OCI-LY7 (cell line): ENCODE measurements around the gene TRAF3IP3. TPM values are rescaled to one million over a fixed set of nuclear protein-coding genes. Genes with fewer than 3 reads are reported as not detected.

Source experiments
- BruUV-seq: library from RNA; stranded (reverse); fragments of 400-500 nt; replicated peaks from 2 replicates; lab custom pipeline; 2021; lab: Mats Ljungman, UMichigan
- CTCF ChIA-PET: fragments of 300-600 bp; sonication (Branson Sonifier 250); formaldehyde crosslinking; loops from one replicate; lab custom pipeline; 2022; ENCODE audit warnings: antibody characterized with exemption; ENCODE audit not compliant: unreplicated experiment; lab: Charles Lee
- POLR2A ChIA-PET: fragments of 300-600 bp; sonication (Branson Sonifier 250); formaldehyde crosslinking; loops from one replicate; lab custom pipeline; 2022; ENCODE audit warnings: antibody characterized with exemption; lab: Charles Lee
- DNase-seq: peaks from one replicate; pipeline ENCODE4 v3.0.0-alpha.2; 2015; ENCODE audit warnings: low spot score
- H2AFZ ChIP-seq: fragments of 200-600 bp; sonication (generic), shearing (Covaris generic); 2 replicates; pipeline ENCODE4 v1.6.1; 2014; ENCODE audit warnings: mild to moderate bottlenecking, antibody characterized with exemption, low read length, moderate library complexity
- H3K27ac ChIP-seq: fragments of 200-600 bp; sonication (generic); 2 replicates; pipeline ENCODE4 v1.5.1; 2014; ENCODE audit warnings: mixed run types, low read depth, mild to moderate bottlenecking, moderate library complexity, low read length, inconsistent platforms; ENCODE audit not compliant: poor library complexity, severe bottlenecking
- H3K36me3 ChIP-seq: fragments of 200-600 bp; sonication (generic); 2 replicates; pipeline ENCODE4 v1.6.1; 2014; ENCODE audit warnings: mild to moderate bottlenecking, antibody characterized with exemption, low read length, moderate library complexity, mixed read lengths; ENCODE audit not compliant: insufficient read depth
- H3K4me1 ChIP-seq: fragments of 200-600 bp; sonication (generic); 2 replicates; pipeline ENCODE4 v1.5.1; 2014; ENCODE audit warnings: mild to moderate bottlenecking, low read length; ENCODE audit not compliant: insufficient read depth, poor library complexity, severe bottlenecking
- H3K4me2 ChIP-seq: fragments of 200-600 bp; sonication (generic); 2 replicates; pipeline ENCODE4 v1.6.1; 2014; ENCODE audit warnings: mild to moderate bottlenecking, low read length
- H3K4me3 ChIP-seq: fragments of 200-600 bp; sonication (generic); 2 replicates; pipeline ENCODE4 v1.5.1; 2014; ENCODE audit warnings: mild to moderate bottlenecking, low read depth, low read length; ENCODE audit not compliant: poor library complexity, severe bottlenecking
- H3K79me2 ChIP-seq: fragments of 200-600 bp; sonication (generic); 2 replicates; pipeline ENCODE4 v1.6.1; 2016; ENCODE audit warnings: low read depth, mild to moderate bottlenecking, low read length, moderate library complexity, mixed read lengths; ENCODE audit not compliant: insufficient read depth
- H3K9me2 ChIP-seq: fragments of 200-600 bp; sonication (generic); 2 replicates; pipeline ENCODE4 v1.6.1; 2016; ENCODE audit warnings: mild to moderate bottlenecking, low read length, mixed read lengths; ENCODE audit not compliant: insufficient read depth
- H3K9me3 ChIP-seq: fragments of 200-600 bp; sonication (generic); 2 replicates; pipeline ENCODE4 v1.6.1; 2014; ENCODE audit warnings: mild to moderate bottlenecking, mixed run types, low read length, mixed read lengths
- H4K20me1 ChIP-seq: fragments of 200-600 bp; sonication (generic); 2 replicates; pipeline ENCODE4 v1.6.1; 2014; ENCODE audit warnings: mild to moderate bottlenecking, antibody characterized with exemption, low read length, moderate library complexity, mixed read lengths; ENCODE audit not compliant: insufficient read depth
- EZH2phosphoT487 ChIP-seq: fragments of 200-600 bp; sonication (generic); IDR thresholded peaks from 2 replicates; pipeline ENCODE4 v1.6.1; 2018; ENCODE audit warnings: low read depth, borderline replicate concordance, mild to moderate bottlenecking, mixed run types, antibody characterized with exemption, low read length, moderate library complexity, mixed read lengths
- intact Hi-C: fragments of 100-400 bp; cut with micrococcal nuclease; formaldehyde crosslinking; loops from one replicate; pipeline ENCODE4 v1.10.0; 2022; ENCODE audit not compliant: unreplicated experiment
- total RNA-seq, 2 experiments: library from RNA; depleted of rRNA in 1 of 2; stranded (reverse); fragments of >200 nt in 1 of 2; shearing (Covaris generic) in 1 of 2; gene quantifications; 2 replicates each; pipeline ENCODE4 v1.2.3, GENCODE V29; 2014 to 2022
- TF ChIP-seq, protein P1 (sequence below): fragments of 200-600 bp; sonication (generic); conservative IDR thresholded peaks from 2 replicates; pipeline ENCODE4 v1.5.1; 2014; ENCODE audit warnings: mild to moderate bottlenecking, antibody characterized with exemption, low read length, moderate library complexity, mixed read lengths

Gene TRAF3IP3
- total RNA-seq, 2 experiments from 2014 or later: 22.1 to 53.6 TPM

DNA sequence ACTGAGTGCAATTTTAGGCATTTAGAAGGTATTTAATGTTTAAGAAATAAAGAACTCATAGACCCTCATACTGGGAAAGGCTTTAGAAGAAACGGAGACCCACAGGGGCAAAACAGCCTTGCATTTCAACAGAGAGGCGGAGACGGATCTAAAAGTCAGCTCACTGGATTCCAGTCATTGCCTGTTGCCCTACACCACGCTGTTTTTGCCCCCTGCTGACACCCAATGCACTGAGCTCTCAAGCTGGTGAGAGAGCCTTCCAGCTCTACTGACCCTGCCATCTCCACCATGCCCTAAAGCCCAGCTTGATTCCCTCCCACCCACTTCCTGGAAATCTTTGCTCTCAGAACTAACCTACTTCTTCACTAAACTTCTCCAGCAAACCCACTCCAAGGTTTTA, 7.2 kb upstream of the TRAF3IP3 start:
- Histone ChIP-seq H3K4me1 (peaks cover 8% of the 10 kb centered on the region), H2AFZ (no peak overlapping the region; the same call in 1 of the 2 replicates), H3K4me2 (no peak overlapping the region), H3K36me3 (no peaks in the 10 kb centered on the region), H3K4me3 (no peak overlapping the region), H3K9me3 (no peaks in the 10 kb centered on the region), H3K9me2 (no peaks in the 10 kb centered on the region), H3K79me2 (no peaks in the 10 kb centered on the region), H4K20me1 (no peaks in the 10 kb centered on the region), H3K27ac (no peak overlapping the region)
- no peak for TF ChIP-seq EZH2phosphoT487
- TF ChIP-seq, protein P1, sequence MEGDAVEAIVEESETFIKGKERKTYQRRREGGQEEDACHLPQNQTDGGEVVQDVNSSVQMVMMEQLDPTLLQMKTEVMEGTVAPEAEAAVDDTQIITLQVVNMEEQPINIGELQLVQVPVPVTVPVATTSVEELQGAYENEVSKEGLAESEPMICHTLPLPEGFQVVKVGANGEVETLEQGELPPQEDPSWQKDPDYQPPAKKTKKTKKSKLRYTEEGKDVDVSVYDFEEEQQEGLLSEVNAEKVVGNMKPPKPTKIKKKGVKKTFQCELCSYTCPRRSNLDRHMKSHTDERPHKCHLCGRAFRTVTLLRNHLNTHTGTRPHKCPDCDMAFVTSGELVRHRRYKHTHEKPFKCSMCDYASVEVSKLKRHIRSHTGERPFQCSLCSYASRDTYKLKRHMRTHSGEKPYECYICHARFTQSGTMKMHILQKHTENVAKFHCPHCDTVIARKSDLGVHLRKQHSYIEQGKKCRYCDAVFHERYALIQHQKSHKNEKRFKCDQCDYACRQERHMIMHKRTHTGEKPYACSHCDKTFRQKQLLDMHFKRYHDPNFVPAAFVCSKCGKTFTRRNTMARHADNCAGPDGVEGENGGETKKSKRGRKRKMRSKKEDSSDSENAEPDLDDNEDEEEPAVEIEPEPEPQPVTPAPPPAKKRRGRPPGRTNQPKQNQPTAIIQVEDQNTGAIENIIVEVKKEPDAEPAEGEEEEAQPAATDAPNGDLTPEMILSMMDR: no peak
- CTCF ChIA-PET: interaction anchor here (1.4 kb wide), 2 partner anchors 13 to 34 kb away, joined by 3 to 4 read pairs; no protein-coding TSS in a partner anchor
- intact Hi-C loops: loop anchor here (5.0 kb wide), 2 partner anchors 56 to 171 kb away; no protein-coding TSS in a partner anchor
- no TSS peak for BruUV-seq
- DNase-seq: no peak
- POLR2A ChIA-PET: interaction anchor here (1.0 to 1.6 kb wide), 2 partner anchors 16 to 25 kb away, joined by 3 read pairs; no protein-coding TSS in a partner anchor

DNA sequence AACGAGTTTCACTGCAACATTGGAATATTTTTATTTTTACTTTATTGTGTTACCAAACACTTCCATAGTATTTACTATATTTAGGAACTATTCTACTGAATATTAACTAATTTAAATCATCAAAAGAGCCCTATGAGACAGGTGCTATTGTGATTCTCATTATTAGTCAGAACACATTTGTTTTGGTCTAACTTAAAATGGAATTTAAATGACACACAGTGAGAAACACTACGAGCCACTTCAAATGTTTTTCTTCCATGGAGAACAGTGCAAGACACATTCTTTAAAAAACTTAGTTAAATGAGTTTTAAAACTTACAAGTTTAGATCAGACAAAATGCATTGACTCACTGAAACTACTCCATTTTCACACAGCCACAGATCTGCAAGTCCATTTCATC, 6.6 kb upstream of the TRAF3IP3 start:
- TF ChIP-seq, protein P1: no peak
- TF ChIP-seq EZH2phosphoT487: no peak
- ChIA-PET CTCF (interaction anchor here (1.4 kb wide), 1 partner anchor 14 kb away, joined by 4 read pairs; no protein-coding TSS in a partner anchor), POLR2A (interaction anchor here (0.8 to 1.6 kb wide), 3 partner anchors 17 to 24 kb away, joined by 3 read pairs; no protein-coding TSS in a partner anchor)
- H3K79me2 ChIP-seq: no peaks in the 10 kb centered on the region
- no peaks in the 10 kb centered on the region for H3K36me3 ChIP-seq
- BruUV-seq: no TSS peak
- no peak overlapping the region for H3K27ac ChIP-seq
- no peak overlapping the region for H2AFZ ChIP-seq
- H3K9me2 ChIP-seq: no peaks in the 10 kb centered on the region
- no peaks in the 10 kb centered on the region for H3K9me3 ChIP-seq
- no peak overlapping the region for H3K4me3 ChIP-seq
- no peak for DNase-seq
- no peak overlapping the region for H3K4me2 ChIP-seq
- H3K4me1 ChIP-seq: peaks cover 8% of the 10 kb centered on the region
- intact Hi-C loops: loop anchor here (5.0 kb wide), 2 partner anchors 57 to 172 kb away; no protein-coding TSS in a partner anchor
- no peaks in the 10 kb centered on the region for H4K20me1 ChIP-seq
